ENCODE results near the gene SIK1. TPM values are rescaled to one million over a fixed set of nuclear protein-coding genes. Genes with fewer than 3 reads are reported as not detected.
A peak's percentile ranks its signal among the peaks of the same experiment; 100 is the strongest.

Gene SIK1
- total and polyA plus RNA-seq, 2 experiments from 2014 or later = 0.31 to 1.1 TPM

DNA sequence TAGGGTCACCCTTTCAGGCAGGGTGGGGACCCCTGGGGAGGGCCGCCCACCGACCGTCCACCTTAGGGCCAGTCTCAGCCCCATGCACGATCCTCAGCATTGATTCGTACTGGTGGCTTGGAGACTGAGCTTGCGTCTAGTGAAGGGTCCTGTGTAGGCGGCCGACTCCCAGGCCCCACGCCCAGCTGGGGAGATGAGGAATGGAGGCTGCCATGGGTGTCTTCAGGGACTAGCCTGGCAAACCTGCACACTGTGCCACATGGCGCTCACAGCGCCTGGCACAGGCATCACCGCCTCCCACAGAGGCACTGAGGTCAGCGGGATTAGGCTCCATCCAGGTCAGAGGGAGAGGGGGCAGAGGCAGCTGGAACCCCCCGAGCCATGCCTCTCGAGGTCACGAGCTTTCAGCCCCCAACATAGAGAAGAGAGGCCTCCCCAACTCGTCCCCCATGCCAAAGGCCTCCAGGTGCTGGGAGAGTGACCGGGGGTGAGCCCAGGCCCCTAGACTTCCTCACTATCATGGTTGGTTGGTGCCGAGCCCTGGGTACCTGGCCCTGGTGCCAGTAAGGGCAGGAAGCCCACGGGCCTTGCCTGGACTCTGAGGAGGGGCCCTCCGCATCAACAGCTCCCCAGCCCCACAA lies 51.0 kb downstream of the SIK1 start:
- H3K79me2 ChIP-seq (replicated peaks; ENCODE audit: insufficient read depth) = no peaks in the 10 kb centered on the region
- peak overlapping the region; percentile 59; the same call in 1 of the 2 replicates for H3K27ac Mint-ChIP-seq
- H3K4me3 ChIP-seq = no peak overlapping the region
- no peaks in the 10 kb centered on the region for H3F3A ChIP-seq (replicated peaks; ENCODE audit: low read depth)
- H3K9me2 ChIP-seq (ENCODE audit: insufficient read depth) = no peaks in the 10 kb centered on the region
- H4K20me1 ChIP-seq (replicated peaks; ENCODE audit: insufficient read depth) = no peaks in the 10 kb centered on the region
- peaks cover 1% of the 10 kb centered on the region; the same call in 1 of the 2 replicates for H3K4me1 ChIP-seq (ENCODE audit: insufficient read depth)
- no peaks in the 10 kb centered on the region for H3K27me3 ChIP-seq (ENCODE audit: insufficient read depth)
- H3K36me3 Mint-ChIP-seq (ENCODE audit: low read depth) = no peaks in the 10 kb centered on the region
- peaks cover 8% of the 10 kb centered on the region for H3K27me3 Mint-ChIP-seq (ENCODE audit: insufficient read depth, low read depth, poor library complexity)
- H3K4me3 Mint-ChIP-seq = no peak overlapping the region
- peaks cover 6% of the 10 kb centered on the region for H3K4me1 Mint-ChIP-seq
- no peaks in the 10 kb centered on the region for H3K36me3 ChIP-seq (ENCODE audit: insufficient read depth)
- no peak overlapping the region for H2AFZ ChIP-seq
- ATAC-seq (no peak), DNase-seq (ENCODE audit: low spot score) (no peak)
- TF ChIP-seq JUNB (IDR thresholded peaks at IDR 0.05; ENCODE audit: unreplicated experiment) (no peak), STAT1 (IDR thresholded peaks at IDR 0.05; ENCODE audit: unreplicated experiment) (no peak), NANOG (IDR thresholded peaks at IDR 0.05; ENCODE audit: borderline replicate concordance) (no peak), ZNF331 (CRISPR knock-in tag; IDR thresholded peaks at IDR 0.05; ENCODE audit: low read depth) (no peak), CREB1 (CRISPR knock-in tag; IDR thresholded peaks at IDR 0.05; ENCODE audit: low read depth) (no peak), EZH2 (IDR thresholded peaks at IDR 0.05; ENCODE audit: low read depth, unreplicated experiment) (no peak), EZH2phosphoT487 (IDR thresholded peaks at IDR 0.05; ENCODE audit: unreplicated experiment) (no peak), POLR2AphosphoS5 (IDR thresholded peaks at IDR 0.05; ENCODE audit: low read depth) (no peak)
- TF ChIP-seq, protein P1, sequence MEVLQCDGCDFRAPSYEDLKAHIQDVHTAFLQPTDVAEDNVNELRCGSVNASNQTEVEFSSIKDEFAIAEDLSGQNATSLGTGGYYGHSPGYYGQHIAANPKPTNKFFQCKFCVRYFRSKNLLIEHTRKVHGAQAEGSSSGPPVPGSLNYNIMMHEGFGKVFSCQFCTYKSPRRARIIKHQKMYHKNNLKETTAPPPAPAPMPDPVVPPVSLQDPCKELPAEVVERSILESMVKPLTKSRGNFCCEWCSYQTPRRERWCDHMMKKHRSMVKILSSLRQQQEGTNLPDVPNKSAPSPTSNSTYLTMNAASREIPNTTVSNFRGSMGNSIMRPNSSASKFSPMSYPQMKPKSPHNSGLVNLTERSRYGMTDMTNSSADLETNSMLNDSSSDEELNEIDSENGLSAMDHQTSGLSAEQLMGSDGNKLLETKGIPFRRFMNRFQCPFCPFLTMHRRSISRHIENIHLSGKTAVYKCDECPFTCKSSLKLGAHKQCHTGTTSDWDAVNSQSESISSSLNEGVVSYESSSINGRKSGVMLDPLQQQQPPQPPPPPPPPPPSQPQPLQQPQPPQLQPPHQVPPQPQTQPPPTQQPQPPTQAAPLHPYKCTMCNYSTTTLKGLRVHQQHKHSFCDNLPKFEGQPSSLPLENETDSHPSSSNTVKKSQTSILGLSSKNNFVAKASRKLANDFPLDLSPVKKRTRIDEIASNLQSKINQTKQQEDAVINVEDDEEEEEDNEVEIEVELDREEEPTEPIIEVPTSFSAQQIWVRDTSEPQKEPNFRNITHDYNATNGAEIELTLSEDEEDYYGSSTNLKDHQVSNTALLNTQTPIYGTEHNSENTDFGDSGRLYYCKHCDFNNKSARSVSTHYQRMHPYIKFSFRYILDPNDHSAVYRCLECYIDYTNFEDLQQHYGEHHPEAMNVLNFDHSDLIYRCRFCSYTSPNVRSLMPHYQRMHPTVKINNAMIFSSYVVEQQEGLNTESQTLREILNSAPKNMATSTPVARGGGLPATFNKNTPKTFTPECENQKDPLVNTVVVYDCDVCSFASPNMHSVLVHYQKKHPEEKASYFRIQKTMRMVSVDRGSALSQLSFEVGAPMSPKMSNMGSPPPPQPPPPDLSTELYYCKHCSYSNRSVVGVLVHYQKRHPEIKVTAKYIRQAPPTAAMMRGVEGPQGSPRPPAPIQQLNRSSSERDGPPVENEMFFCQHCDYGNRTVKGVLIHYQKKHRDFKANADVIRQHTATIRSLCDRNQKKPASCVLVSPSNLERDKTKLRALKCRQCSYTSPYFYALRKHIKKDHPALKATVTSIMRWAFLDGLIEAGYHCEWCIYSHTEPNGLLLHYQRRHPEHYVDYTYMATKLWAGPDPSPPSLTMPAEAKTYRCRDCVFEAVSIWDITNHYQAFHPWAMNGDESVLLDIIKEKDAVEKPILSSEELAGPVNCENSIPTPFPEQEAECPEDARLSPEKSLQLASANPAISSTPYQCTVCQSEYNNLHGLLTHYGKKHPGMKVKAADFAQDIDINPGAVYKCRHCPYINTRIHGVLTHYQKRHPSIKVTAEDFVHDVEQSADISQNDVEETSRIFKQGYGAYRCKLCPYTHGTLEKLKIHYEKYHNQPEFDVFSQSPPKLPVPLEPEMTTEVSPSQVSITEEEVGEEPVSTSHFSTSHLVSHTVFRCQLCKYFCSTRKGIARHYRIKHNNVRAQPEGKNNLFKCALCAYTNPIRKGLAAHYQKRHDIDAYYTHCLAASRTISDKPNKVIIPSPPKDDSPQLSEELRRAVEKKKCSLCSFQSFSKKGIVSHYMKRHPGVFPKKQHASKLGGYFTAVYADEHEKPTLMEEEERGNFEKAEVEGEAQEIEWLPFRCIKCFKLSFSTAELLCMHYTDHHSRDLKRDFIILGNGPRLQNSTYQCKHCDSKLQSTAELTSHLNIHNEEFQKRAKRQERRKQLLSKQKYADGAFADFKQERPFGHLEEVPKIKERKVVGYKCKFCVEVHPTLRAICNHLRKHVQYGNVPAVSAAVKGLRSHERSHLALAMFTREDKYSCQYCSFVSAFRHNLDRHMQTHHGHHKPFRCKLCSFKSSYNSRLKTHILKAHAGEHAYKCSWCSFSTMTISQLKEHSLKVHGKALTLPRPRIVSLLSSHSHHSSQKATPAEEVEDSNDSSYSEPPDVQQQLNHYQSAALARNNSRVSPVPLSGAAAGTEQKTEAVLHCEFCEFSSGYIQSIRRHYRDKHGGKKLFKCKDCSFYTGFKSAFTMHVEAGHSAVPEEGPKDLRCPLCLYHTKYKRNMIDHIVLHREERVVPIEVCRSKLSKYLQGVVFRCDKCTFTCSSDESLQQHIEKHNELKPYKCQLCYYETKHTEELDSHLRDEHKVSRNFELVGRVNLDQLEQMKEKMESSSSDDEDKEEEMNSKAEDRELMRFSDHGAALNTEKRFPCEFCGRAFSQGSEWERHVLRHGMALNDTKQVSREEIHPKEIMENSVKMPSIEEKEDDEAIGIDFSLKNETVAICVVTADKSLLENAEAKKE (CRISPR knock-in tag; IDR thresholded peaks at IDR 0.05) = no peak
- H3K27ac ChIP-seq (ENCODE audit: low read depth) = no peak overlapping the region
- no peaks in the 10 kb centered on the region for H3K9me3 Mint-ChIP-seq
- H3K4me2 ChIP-seq = no peak overlapping the region
